GM21717 (cell line): ENCODE data around the gene BIRC5.

Source experiments
- ATAC-seq: cut with Tn5 transposase; IDR thresholded peaks from one replicate; pipeline ENCODE4 v1.9.1; 2021; ENCODE audit warnings: mild to moderate bottlenecking, moderate library complexity; ENCODE audit not compliant: unreplicated experiment

The BIRC5 gene

DNA sequence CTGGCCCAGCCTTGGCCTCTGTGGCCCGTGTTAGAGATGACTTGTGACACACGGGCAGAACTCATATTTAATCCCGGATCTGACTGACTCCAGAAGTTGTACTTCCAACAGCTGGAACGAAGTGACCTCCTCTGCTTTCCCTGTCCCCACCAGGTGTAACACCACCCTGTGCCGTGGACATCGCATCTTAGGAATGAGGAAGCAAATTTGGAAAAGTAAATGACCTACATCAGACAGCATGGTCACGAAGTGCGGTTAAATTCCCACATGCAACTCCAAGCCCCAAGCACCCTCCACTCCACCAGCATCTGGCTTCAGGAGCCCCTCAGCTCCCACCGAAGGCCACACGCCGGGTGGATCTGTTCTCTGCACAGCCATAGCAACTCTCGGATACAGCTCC is 30.1 kb upstream of the BIRC5 start:
- ATAC-seq, result no peak

DNA sequence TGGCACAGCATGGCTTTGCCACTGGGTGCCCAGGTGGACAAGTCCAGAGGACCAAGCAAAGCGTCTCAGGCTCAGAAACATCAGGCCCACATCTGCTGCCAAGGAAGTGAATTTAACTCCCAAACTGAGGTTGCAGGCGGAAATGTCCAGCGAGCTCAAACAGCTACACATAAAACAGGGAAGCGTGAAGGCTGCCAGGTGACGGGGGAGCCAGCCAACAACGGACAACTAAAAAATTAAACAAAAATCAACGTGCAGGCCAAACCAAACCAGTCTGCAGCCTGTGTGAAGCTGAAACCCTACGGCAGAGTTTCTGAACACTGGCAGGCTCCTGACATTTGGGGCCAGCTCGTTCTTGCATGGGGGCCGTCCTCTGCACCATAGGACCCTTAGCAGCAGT is 29.7 kb upstream of the BIRC5 start:
- ATAC-seq, result no peak

DNA sequence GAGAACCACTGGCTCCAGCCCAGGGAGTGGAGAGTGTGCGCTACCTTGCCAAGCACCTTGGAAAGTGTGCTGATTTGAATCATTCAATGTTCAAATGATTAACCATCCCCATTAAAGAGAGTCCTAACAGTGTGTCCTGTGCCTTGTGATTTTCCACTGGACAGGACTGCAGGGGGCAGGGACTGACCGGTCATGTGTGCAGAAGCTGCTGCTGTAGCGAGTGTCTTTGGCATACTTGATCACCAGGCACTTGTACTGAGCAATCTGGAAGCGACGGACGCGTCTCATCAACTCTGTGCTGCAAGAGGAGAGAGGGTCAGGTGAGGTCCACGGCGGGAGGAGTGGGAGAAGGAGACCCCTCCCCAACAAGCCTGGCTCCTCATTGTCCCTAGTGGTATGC is 29.2 kb upstream of the BIRC5 start:
- ATAC-seq, result no peak

DNA sequence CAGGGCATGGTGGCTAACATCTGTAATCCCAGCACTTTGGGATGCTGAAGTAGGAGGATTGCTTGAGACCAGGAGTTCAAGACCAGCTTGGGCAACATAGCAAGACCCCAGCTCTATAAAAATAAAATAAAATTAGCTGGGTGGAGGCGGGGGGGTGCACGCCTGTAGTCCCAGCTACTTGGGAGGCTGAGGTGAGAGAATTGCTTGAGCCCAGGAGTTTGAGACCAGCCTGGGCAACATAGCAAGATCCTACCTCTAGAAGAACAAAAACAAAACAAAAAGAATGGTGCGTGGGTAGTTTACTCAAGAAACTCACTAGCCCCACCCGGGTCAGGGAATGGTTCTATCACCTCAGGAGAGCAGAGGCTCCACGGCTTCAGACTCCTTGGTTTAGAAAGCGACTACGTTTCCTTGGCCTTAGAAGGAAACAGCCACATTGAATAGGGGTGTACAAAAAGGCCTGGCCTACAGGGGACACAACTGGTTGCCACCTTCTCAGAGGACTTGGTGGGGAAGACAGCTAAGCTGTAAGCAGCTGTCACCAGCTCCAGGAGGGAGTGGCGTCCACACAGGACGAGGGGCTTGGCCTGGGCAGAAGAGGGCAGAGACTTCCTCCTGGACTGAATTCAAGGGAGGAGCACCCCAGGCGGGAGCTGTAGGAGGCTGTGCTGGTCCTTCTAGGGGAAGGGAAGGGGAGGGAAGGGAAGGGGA is 27.9 kb upstream of the BIRC5 start:
- ATAC-seq, result no peak

DNA sequence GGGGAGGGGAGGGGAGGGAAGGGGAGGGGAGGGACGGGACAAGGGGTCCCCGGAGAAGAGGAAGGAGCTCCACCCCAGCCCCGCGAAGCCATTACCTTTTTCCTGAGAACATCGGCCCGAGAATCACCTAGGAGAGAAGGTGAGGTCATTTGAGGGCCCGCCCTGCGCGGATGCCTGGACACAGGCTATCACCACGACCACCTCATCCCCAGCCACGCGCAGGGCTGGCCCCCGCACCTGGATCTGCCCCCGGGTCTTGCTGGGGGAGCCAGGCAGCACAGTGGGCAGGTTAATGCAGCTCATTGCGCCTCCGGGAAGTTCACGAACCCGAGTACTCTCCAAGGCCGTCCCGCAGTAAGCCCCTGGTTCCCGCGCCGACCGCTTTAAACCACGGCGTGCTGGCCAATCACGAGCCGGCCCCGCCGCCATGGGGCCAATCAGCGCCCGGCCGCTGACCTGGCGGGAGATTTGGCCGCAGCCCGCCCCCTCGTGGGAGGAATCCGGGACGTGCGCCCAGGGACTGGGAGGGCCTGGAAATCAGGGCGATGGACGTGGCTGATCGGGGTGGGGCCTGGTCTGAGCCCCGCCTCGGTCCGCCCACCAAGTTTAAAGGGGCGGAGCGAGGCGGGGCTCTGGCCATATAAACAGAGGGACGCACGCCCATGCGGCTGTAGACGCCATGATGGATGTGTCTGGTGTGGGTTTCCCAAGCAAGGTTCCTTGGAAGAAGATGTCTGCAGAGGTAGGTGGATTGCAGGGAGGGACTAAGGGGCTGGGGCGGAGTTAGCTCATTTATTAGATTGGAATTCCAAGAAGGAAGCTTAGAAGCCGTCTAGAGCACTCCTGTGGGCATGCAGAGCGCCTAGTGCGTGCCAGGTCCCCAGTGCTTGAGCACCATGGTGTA is 27.1 kb upstream of the BIRC5 start, which contains the start of the genes AFMID and TK1:
AFMID (plus strand) TSS at position 671 of the 904 bp plus-strand sequence; CDS start at position 680, 9 bp downstream.
TK1 (minus strand) TSS at position 361 of the 904 bp plus-strand sequence; CDS start at position 303, 58 bp downstream.
- ATAC-seq, result peak; percentile 72

DNA sequence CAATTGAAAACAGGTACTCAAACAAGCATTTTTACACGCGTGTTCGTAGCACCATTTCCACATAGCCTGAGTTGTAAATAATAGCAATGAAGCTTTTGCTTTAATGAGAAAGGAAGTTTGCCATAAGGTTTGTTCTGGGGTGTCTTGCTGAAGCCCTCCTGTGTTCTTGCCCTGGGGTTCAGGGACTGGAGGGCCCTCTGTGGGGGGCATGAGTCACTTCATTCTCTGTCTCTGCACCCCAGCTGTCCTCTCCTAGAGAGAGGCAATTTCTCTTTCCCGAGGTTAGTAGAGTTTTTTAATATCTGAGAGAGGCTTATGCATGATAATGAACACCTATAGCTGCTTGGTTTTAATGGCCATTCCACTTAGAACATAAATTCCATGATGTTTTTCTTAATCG is 17.3 kb upstream of the BIRC5 start:
- ATAC-seq, result no peak

DNA sequence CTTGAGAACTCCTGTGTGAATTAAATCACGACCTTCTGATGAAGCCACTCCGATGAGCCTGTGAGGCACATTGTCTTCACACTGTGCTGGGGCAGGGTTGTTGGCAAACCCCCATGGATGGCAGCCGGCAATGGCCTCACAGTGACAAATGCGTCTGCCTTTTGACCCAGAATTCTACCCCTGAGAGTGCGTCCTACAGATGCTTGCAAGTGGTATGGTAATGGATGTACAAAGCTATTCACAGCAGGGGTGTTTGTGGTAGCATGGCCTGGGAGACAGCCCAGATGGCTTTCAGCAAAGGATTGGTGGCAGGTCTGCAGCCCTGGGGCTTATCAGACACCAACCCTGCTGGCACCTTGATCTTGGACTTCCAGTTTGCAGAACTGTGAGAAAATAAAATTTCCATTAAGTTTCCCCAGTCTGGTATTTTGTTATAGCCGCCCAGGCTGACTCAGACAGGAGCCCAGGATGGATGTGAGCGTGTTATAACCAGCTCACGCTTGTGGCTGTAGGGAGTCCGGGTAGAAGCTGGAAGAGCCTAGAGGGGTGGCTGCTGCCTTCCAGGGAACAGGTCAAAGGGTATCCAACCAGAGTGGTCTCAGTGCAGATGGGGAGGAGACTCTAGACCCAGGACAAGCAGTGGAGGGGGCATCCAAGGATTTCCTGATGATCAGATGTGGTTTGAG is 16.8 kb upstream of the BIRC5 start:
- no peak for ATAC-seq

DNA sequence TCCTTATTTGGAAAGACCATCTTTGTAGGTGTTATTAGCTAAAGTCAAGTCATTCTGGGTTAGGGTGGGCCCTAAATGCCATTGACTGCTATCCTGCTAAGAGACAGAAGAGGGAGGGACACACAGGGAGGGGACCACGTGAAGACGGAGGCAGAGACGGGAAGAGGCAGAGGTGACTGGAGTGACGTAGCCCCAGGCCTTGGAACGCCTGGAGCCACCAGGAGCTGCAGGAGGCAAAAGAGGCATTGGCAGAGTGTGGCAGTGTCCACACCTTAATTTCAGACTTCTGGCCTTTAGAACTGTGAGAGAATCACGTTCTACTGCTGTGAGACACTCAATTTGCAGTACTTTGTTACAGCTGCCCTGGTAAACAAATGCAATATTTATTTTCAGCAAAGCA is 13.6 kb upstream of the BIRC5 start:
- ATAC-seq, result no peak

DNA sequence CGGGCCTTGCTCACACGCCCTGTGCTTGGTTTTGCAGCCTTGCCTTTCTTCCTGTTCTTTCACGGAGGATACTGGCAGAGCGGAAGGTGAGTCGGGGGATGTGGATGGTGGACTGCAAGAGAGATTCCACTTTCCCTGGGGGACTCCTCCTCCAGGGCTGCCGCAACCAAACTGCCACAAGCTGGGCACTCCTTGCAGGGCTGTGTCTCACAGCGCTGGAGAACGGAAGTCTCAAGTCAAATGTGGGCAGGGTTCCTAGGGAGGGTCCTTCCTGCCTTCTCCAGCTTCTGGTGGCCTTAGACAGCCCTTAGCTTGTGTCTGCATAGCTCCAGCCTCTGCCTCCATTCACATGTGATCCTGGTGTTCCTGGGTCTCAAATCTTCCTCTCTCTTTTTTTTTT is 11.4 kb upstream of the BIRC5 start:
- no peak for ATAC-seq

DNA sequence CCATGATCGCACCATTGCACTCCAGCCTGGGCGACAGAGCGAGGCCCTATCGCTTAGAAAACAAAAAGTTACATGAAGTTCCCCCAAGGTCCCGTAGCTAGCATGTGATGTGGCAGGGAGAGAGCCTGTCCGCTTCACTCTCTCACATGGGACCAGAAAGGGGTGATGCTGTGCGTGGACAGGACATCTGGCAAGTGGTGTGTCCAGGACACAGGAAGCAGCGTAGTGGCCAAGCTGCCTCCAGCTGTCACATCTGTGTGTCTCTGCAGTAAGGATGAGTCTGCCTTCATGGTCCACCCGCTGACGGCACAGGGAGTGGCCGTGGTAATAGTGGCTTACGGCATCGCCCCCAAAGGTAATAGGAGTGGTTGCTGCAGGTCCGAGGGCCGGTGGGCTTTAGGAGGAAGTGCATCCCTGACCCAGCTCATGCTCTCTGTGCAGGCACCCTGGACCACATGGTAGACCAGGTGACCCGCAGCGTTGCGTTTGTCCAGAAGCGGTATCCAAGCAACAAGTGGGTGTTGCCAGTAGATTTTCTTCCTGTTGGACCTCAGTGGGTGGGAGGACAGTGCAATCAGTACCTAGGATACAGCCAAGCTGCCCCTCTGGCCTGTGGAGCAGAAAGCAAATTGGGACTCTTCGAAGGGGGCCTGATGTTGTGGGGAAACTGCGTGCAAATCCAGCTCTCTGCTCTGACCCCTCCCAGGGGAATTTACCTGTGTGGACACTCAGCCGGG is 9.5 kb upstream of the BIRC5 start:
- no peak for ATAC-seq

DNA sequence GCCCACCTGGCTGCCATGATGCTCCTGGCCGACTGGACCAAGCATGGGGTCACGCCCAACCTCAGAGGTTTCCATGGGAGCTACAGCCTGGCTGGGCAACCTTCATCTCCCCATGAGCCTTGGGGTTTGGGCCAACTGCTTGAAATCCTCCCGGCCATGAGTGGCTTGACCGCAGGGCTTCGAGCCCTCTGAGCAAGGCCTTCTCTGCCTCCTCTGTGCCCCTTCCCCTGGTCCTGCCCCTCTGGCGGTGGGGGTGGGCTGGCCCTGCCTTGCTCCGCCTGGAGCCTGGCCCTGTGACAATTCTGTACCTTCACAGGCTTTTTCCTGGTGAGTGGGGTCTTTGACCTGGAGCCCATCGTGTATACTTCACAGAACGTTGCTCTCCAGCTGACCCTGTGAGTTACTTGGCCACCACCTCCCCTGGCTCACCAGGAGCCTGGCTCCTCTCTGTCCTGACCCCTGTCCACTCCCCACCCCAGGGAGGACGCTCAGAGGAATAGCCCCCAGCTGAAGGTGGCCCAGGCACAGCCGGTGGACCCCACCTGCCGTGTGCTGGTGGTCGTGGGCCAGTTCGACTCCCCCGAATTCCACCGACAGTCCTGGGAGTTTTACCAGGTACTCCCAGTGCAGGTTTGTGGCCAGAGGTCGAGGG is 8.8 kb upstream of the BIRC5 start:
- ATAC-seq, result no peak

DNA sequence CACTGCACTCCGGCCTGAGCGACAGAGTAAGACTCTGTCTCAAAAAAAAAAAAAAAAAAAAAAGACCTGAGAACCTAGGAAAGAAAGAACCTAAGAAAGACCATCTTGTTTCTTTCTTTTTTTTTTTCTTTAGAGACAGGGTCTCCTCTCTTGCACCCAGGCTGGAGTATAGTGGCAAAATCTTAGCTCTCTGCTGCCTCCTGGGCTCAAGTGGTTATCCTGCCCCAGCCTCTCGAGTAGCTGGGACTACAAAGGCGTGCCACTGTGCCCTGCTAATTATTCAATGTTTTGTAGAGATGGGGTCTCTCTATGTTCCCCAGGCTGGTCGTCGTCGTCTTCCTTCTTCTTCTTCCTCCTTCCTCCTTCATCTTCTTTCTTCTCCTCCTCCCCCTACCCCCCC is 7.8 kb upstream of the BIRC5 start:
- no peak for ATAC-seq

DNA sequence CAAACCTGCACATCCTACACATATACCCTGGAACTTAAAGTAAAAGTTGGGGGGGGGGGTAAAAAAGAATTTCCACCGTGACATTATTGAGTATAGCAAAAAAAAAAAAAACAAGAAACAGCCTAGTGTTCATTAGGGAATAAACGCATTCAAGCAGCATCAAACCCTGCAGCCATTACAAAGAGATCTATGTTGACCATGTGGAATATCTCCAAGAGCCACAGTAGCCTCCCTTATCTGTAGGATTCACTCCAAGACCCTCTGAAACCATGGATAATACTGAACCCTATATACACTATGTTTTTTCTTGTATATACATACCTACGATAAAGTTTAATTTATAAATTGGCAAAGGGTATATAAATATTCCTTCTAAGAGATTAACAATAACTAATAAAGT is 5.6 kb upstream of the BIRC5 start:
- no peak for ATAC-seq

DNA sequence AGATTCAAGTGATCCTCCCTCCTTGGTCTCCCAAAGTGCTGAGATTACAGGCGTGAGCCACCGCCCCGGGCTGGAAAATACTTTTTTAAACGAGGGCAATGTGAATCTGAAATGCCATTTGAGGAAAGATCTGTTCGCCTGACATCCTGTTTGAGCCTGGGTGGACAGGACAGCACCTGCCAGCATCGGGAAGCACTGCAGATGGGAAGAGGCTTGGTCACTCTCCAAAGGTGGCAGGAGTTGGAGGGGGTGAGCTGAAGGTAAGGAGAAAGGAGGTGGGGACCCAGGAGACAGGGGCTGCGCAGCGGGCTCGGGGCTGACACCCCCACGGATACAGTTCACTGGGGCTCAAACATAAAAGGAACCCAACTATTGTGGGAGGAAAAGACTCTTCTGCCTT is 3.9 kb upstream of the BIRC5 start:
- ATAC-seq, result no peak

DNA sequence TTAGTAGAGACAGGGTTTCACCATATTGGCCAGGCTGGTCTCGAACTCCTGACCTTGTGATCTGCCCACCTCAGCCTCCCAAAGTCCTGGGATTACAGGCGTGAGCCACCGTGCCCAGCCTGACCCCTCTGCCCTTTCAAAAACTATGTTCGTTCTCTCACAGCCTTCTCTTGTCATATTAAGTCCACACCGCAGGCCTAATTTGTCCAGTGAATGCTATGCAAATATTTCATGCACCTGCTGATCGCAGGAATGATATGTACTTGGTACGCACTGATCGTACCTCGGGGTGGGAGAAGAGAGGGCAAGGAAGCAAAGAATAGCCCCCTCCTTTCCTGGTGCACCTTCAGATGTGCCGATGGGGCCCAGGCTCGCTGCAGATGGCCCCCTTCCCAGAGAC is 3.0 kb upstream of the BIRC5 start:
- ATAC-seq, result no peak

DNA sequence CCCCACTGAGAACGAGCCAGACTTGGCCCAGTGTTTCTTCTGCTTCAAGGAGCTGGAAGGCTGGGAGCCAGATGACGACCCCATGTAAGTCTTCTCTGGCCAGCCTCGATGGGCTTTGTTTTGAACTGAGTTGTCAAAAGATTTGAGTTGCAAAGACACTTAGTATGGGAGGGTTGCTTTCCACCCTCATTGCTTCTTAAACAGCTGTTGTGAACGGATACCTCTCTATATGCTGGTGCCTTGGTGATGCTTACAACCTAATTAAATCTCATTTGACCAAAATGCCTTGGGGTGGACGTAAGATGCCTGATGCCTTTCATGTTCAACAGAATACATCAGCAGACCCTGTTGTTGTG is 631 bp downstream of the BIRC5 start:
- ATAC-seq, result no peak

DNA sequence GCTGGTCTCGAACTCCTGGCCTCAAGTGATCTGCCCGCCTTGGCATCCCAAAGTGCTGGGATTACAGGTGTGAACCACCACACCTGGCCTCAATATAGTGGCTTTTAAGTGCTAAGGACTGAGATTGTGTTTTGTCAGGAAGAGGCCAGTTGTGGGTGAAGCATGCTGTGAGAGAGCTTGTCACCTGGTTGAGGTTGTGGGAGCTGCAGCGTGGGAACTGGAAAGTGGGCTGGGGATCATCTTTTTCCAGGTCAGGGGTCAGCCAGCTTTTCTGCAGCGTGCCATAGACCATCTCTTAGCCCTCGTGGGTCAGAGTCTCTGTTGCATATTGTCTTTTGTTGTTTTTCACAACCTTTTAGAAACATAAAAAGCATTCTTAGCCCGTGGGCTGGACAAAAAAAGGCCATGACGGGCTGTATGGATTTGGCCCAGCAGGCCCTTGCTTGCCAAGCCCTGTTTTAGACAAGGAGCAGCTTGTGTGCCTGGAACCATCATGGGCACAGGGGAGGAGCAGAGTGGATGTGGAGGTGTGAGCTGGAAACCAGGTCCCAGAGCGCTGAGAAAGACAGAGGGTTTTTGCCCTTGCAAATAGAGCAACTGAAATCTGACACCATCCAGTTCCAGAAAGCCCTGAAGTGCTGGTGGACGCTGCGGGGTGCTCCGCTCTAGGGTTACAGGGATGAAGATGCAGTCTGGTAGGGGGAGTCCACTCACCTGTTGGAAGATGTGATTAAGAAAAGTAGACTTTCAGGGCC is 5.5 kb downstream of the BIRC5 start:
- ATAC-seq, result no peak

DNA sequence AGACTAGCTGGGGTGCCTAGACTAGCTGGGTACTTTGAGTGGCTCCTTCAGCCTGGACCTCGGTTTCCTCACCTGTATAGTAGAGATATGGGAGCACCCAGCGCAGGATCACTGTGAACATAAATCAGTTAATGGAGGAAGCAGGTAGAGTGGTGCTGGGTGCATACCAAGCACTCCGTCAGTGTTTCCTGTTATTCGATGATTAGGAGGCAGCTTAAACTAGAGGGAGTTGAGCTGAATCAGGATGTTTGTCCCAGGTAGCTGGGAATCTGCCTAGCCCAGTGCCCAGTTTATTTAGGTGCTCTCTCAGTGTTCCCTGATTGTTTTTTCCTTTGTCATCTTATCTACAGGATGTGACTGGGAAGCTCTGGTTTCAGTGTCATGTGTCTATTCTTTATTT is 9.0 kb downstream of the BIRC5 start:
- no peak for ATAC-seq

DNA sequence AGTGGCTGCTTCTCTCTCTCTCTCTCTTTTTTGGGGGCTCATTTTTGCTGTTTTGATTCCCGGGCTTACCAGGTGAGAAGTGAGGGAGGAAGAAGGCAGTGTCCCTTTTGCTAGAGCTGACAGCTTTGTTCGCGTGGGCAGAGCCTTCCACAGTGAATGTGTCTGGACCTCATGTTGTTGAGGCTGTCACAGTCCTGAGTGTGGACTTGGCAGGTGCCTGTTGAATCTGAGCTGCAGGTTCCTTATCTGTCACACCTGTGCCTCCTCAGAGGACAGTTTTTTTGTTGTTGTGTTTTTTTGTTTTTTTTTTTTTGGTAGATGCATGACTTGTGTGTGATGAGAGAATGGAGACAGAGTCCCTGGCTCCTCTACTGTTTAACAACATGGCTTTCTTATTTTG is 9.7 kb downstream of the BIRC5 start:
- ATAC-seq, result no peak
